ENCODE data around the gene WDR74.
"Not testable (repeated sequence)": the region's sequence is repeated elsewhere in the genome, so short reads cannot be mapped to it uniquely, and the experiment has no call there.

Gene WDR74

DNA sequence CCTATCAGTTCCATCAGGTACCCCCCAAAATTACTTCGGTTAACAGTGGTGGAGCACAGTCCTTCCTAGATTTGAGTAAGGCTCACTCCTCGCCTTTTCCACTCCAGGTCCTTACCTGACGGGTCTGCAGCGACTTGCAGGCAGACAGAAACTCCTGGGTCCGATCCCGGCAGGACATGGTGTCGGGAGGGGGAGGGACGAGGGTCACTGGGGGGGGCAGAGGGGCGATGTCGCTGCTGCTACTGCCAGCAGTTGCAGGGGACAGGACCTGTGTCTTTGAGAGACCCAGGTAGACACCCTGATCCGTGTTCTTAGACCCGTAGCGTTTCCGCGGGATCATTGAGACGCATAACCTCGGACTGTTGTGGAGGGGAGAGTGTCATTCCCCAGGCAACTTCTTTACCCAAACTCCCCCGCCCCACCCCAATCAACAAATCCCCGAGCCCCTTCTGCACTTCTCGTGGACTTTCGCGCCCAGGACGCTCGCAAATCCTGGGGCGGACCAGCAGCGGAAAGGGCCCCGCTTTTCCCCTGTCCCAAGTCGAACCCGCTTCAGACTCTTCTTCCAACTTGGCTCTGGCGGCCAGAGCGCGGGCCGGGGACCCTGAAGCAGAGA, 8.4 kb downstream of the WDR74 start:
- H3K4me3 ChIP-seq (ENCODE audit: low read depth, low read length): peak overlapping the region; percentile 82
- TF ChIP-seq, protein P1, sequence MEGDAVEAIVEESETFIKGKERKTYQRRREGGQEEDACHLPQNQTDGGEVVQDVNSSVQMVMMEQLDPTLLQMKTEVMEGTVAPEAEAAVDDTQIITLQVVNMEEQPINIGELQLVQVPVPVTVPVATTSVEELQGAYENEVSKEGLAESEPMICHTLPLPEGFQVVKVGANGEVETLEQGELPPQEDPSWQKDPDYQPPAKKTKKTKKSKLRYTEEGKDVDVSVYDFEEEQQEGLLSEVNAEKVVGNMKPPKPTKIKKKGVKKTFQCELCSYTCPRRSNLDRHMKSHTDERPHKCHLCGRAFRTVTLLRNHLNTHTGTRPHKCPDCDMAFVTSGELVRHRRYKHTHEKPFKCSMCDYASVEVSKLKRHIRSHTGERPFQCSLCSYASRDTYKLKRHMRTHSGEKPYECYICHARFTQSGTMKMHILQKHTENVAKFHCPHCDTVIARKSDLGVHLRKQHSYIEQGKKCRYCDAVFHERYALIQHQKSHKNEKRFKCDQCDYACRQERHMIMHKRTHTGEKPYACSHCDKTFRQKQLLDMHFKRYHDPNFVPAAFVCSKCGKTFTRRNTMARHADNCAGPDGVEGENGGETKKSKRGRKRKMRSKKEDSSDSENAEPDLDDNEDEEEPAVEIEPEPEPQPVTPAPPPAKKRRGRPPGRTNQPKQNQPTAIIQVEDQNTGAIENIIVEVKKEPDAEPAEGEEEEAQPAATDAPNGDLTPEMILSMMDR (IDR thresholded peaks at IDR 0.05; ENCODE audit: low read depth, low read length): no peak

DNA sequence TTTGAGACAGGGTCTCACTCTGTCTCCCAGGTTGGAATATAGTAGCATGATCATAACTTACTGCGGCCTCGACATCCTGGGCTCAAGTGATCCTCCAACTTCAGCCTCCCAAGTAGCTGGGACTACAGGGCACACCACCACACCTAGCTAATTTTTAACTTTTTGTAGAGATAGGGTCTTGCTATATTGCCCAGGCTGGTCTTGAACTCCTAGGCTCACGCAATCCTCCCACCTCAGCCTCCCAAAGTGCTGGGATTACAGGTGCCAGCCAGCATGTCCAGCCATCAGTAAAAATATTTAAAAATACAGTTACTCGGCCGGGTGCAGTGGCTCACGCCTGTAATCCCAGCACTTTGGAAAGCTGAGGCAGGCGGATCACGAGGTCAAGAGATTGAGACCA, 11.3 kb downstream of the WDR74 start:
- H3K4me3 ChIP-seq (ENCODE audit: low read depth, low read length): not testable (repeated sequence)

- TF ChIP-seq, protein P1 (IDR thresholded peaks at IDR 0.05; ENCODE audit: low read depth, low read length): no peak
- no peak overlapping the region for H3K4me3 ChIP-seq (ENCODE audit: low read depth, low read length)
Measured at GRCh38 chr11:62823677-62824076, 15.7 kb downstream of the WDR74 start.

GRCh38 chr11:62817129-62817528, 22.3 kb downstream of the WDR74 start:
- TF ChIP-seq, protein P1 (IDR thresholded peaks at IDR 0.05; ENCODE audit: low read depth, low read length): no peak
- no peak overlapping the region for H3K4me3 ChIP-seq (ENCODE audit: low read depth, low read length)

- TF ChIP-seq, protein P1 (IDR thresholded peaks at IDR 0.05; ENCODE audit: low read depth, low read length): no peak
Measured at GRCh38 chr11:62816557-62816956, 22.8 kb downstream of the WDR74 start.

GRCh38 chr11:62811659-62812058, 27.7 kb downstream of the WDR74 start:
- TF ChIP-seq, protein P1 (IDR thresholded peaks at IDR 0.05; ENCODE audit: low read depth, low read length): no peak
- H3K4me3 ChIP-seq (ENCODE audit: low read depth, low read length): no peak overlapping the region

More at GRCh38 chr11:62816557-62816956, 22.8 kb downstream of the WDR74 start:
- H3K4me3 ChIP-seq (ENCODE audit: low read depth, low read length): no peak overlapping the region

DNA sequence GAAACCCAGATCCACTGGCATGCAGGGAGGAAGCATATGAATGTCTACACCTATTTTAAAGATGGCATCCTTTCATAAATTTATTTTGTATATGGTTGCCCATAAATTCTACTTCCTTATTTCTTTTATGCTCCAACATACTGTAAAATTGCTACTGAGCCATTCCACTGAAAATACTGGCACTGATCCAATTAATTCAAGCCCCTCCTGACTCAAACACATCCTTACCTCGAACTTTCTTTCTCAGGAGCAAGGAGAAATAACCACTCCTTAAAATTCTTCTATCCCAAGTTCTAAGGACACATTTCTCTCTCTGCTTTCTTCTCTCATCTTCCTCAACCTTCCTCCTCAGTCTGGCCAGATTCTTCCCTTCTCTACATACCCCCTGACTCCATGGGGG, 28.6 kb downstream of the WDR74 start:
- no peak overlapping the region for H3K4me3 ChIP-seq (ENCODE audit: low read depth, low read length)
- TF ChIP-seq, protein P1 (IDR thresholded peaks at IDR 0.05; ENCODE audit: low read depth, low read length): no peak

DNA sequence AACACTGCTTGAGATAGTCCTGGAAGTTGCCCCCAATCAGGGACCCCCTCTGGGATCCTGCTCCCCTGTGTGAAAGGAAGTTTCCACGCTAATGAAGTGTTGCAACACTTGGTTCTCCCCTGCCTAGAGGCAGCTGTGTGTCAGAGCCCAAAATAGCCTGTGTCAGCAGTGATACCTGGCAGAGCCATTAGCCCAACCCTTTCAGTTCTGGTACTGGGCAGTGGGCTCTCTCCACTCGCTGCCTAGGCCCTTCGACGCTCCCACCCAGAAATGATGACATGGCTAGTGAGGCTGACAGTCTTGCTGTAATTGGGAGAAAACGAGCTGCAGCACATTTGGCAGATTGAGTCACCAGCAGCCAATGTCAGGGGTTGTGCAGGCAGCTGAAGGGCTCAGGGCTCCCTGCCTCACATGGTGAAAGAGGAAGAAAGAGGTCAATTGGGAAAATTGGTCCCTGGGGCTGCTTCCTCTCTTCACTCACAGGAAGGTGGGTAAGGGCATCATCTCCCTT, 32.7 kb downstream of the WDR74 start:
- TF ChIP-seq, protein P1 (IDR thresholded peaks at IDR 0.05; ENCODE audit: low read depth, low read length): no peak
- no peak overlapping the region for H3K4me3 ChIP-seq (ENCODE audit: low read depth, low read length)

Measured in WI38 (cell line).